A673 (cell line): ENCODE data around the gene PHACTR2. TPM values are rescaled to one million over a fixed set of nuclear protein-coding genes. Genes with fewer than 3 reads are reported as not detected.
"Not testable (repeated sequence)": the region's sequence is repeated elsewhere in the genome, so short reads cannot be mapped to it uniquely, and the experiment has no call there.

Experiments
- BruUV-seq: library from RNA; stranded (reverse); fragments of 400-500 nt; replicated peaks from 2 replicates; lab custom pipeline; 2021; lab: Mats Ljungman, UMichigan
- CTCF ChIA-PET: fragments of 300-600 bp; sonication (Branson Sonifier 250); formaldehyde crosslinking; loops from one replicate; lab custom pipeline; 2022; ENCODE audit warnings: antibody characterized with exemption; lab: Charles Lee
- POLR2A ChIA-PET: fragments of 300-600 bp; sonication (Branson Sonifier 250); formaldehyde crosslinking; loops from one replicate; lab custom pipeline; 2022; ENCODE audit warnings: antibody characterized with exemption; ENCODE audit not compliant: low non-redundant PET; lab: Charles Lee
- DNase-seq: peaks from one replicate; pipeline ENCODE4 v3.0.0-alpha.2; 2015; ENCODE audit warnings: low spot score
- H3K27ac ChIP-seq: fragments of 200-600 bp; sonication (generic); 2 replicates; pipeline ENCODE4 v1.5.1; 2016; ENCODE audit warnings: mixed run types, low read depth, mild to moderate bottlenecking, mixed read lengths, antibody characterized with exemption, low read length; ENCODE audit not compliant: poor library complexity, severe bottlenecking
- H3K27me3 ChIP-seq: fragments of 200-600 bp; sonication (generic); replicated peaks from 2 replicates; pipeline ENCODE4 v1.6.1; 2017; ENCODE audit warnings: mixed run types, low read depth, mild to moderate bottlenecking, mixed read lengths, antibody characterized with exemption, low read length; ENCODE audit not compliant: insufficient read depth, poor library complexity
- H3K36me3 ChIP-seq: fragments of 200-600 bp; sonication (generic); 2 replicates; pipeline ENCODE4 v1.6.1; 2016; ENCODE audit warnings: mixed run types, mild to moderate bottlenecking, mixed read lengths, antibody characterized with exemption, low read length; ENCODE audit not compliant: insufficient read depth, poor library complexity, severe bottlenecking
- H3K4me1 ChIP-seq: fragments of 200-600 bp; sonication (generic); 2 replicates; pipeline ENCODE4 v1.6.1; 2017; ENCODE audit warnings: mixed run types, mild to moderate bottlenecking, mixed read lengths, antibody characterized with exemption, low read length; ENCODE audit not compliant: insufficient read depth, poor library complexity, severe bottlenecking
- H3K4me3 ChIP-seq: fragments of 200-600 bp; sonication (generic); 2 replicates; pipeline ENCODE4 v1.5.1; 2016; ENCODE audit warnings: low read depth, mixed run types, mild to moderate bottlenecking, mixed read lengths, low read length; ENCODE audit not compliant: poor library complexity, severe bottlenecking
- H3K9me3 ChIP-seq: fragments of 200-600 bp; sonication (generic); 2 replicates; pipeline ENCODE4 v1.6.1; 2016; ENCODE audit warnings: mixed run types, low read depth, mild to moderate bottlenecking, mixed read lengths, antibody characterized with exemption, low read length; ENCODE audit not compliant: poor library complexity, severe bottlenecking
- EZH2 ChIP-seq: fragments of 200-600 bp; sonication (generic); IDR thresholded peaks from 2 replicates; pipeline ENCODE4 v1.6.1; 2017; ENCODE audit warnings: borderline replicate concordance, low read depth, mild to moderate bottlenecking, mixed read lengths, antibody characterized with exemption, low read length; ENCODE audit not compliant: poor library complexity, severe bottlenecking
- intact Hi-C: fragments of 100-400 bp; cut with micrococcal nuclease; formaldehyde crosslinking; loops from one replicate; pipeline ENCODE4 v1.10.0; 2022; ENCODE audit not compliant: unreplicated experiment
- total RNA-seq: library from RNA; stranded (reverse); gene quantifications from 2 replicates; pipeline ENCODE4 v1.2.3, GENCODE V29; 2021
- TF ChIP-seq, protein P1 (sequence below): fragments of 300-800, 200-600 bp; sonication (generic); conservative IDR thresholded peaks from 2 replicates; pipeline ENCODE4 v1.5.1; 2017; ENCODE audit warnings: low read depth, mild to moderate bottlenecking, antibody characterized with exemption, low read length, moderate library complexity, mixed read lengths

PHACTR2 gene
- total RNA-seq, 1 experiment from 2014 or later, result 2.4 TPM

DNA sequence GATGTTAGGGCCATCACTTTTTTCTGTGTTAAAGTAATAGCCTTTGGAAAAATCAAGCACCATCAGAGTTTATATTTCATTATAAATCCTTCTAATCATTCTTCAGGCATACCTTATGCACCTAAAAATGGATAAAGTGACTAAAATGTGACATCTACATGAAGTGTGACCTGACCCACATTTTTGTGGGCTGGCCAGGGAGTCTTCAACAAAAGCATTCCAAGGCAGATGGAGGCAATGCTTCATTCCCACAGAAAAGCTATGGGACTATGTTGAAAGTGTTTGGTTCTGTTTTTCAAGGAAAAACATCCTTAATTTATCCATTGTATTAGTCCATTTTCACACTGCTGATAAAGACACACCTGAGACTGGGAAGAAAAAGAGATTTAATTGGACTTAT is 106.6 kb downstream of the PHACTR2 start:
- ChIA-PET POLR2A (no interaction called here), CTCF (no interaction called here)
- no peak for DNase-seq
- no peak overlapping the region for H3K27ac ChIP-seq
- no peaks in the 10 kb centered on the region for H3K27me3 ChIP-seq
- intact Hi-C loops, result no loop called here
- no peaks in the 10 kb centered on the region for H3K36me3 ChIP-seq
- H3K9me3 ChIP-seq, result no peaks in the 10 kb centered on the region
- no peaks in the 10 kb centered on the region for H3K4me1 ChIP-seq
- TF ChIP-seq EZH2, result no peak
- TF ChIP-seq, protein P1, sequence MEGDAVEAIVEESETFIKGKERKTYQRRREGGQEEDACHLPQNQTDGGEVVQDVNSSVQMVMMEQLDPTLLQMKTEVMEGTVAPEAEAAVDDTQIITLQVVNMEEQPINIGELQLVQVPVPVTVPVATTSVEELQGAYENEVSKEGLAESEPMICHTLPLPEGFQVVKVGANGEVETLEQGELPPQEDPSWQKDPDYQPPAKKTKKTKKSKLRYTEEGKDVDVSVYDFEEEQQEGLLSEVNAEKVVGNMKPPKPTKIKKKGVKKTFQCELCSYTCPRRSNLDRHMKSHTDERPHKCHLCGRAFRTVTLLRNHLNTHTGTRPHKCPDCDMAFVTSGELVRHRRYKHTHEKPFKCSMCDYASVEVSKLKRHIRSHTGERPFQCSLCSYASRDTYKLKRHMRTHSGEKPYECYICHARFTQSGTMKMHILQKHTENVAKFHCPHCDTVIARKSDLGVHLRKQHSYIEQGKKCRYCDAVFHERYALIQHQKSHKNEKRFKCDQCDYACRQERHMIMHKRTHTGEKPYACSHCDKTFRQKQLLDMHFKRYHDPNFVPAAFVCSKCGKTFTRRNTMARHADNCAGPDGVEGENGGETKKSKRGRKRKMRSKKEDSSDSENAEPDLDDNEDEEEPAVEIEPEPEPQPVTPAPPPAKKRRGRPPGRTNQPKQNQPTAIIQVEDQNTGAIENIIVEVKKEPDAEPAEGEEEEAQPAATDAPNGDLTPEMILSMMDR, result no peak
- BruUV-seq, result no TSS peak
- no peak overlapping the region for H3K4me3 ChIP-seq

- H3K4me3 ChIP-seq, DNase-seq, H3K27ac ChIP-seq, BruUV-seq, H3K36me3 ChIP-seq, CTCF ChIA-PET, H3K4me1 ChIP-seq, H3K27me3 ChIP-seq, H3K9me3 ChIP-seq, POLR2A ChIA-PET, intact Hi-C loops: not testable (repeated sequence)
Measured at GRCh38 chr6:143786371-143786770, 108.6 kb downstream of the PHACTR2 start.

DNA sequence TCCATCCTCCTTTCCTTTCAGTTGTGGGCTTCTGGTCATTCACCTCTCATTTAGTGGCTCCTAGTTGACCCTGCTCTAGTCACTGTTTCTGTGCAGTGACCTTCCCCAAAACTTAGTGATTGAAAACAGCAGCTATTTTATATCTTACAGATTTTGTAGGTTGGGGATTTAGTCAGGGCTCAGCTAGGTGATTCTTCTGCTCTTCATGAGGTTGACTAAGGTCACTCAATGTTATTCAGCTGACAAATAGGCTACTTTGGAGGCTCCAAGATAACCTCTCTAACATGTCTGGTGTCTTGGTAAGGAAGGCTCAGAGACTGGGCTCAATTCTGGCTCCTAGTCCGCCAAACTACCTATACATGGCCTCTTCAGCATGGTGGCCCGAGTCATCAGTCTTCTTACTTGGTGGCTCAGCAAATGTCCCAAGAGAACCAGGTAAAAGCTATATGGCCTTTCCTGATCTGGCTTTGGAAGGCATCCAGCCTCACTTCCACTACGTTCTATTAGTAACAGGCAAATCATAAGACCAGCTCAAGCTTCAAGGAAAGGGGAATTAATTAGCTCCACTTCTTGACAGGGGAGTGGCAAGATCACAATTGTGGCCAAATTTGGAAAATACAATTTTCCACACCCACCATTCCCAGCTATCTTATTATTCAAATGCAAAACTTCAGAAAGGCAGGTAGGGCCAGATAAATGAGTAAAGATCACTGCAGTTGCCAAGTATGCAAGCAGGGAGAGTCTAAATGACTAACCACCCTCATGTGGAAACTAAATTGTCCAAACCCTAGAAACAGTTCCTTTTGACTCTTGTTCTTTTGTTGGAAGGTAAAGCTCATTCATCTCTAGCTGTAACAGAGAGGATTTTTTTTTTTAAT is 114.9 kb downstream of the PHACTR2 start:
- H3K27ac ChIP-seq, result no peak overlapping the region
- intact Hi-C loops, result no loop called here
- CTCF ChIA-PET, result no interaction called here
- no TSS peak for BruUV-seq
- H3K4me1 ChIP-seq, result no peaks in the 10 kb centered on the region
- H3K27me3 ChIP-seq, result no peaks in the 10 kb centered on the region
- no peak for DNase-seq
- no peaks in the 10 kb centered on the region for H3K9me3 ChIP-seq
- no peak overlapping the region for H3K4me3 ChIP-seq
- POLR2A ChIA-PET, result no interaction called here
- TF ChIP-seq, protein P1, result no peak
- TF ChIP-seq EZH2, result no peak
- no peaks in the 10 kb centered on the region for H3K36me3 ChIP-seq

GRCh38 chr6:143793280-143793619 is 115.5 kb downstream of the PHACTR2 start:
- Histone ChIP-seq H3K27me3 (no peaks in the 10 kb centered on the region), H3K36me3 (no peaks in the 10 kb centered on the region), H3K4me1 (no peaks in the 10 kb centered on the region), H3K27ac (no peak overlapping the region), H3K9me3 (no peaks in the 10 kb centered on the region), H3K4me3 (no peak overlapping the region)
- ChIA-PET POLR2A (no interaction called here), CTCF (no interaction called here)
- DNase-seq, result no peak
- TF ChIP-seq, protein P1, result no peak
- no peak for TF ChIP-seq EZH2
- intact Hi-C loops, result no loop called here
- no TSS peak for BruUV-seq

- POLR2A ChIA-PET, intact Hi-C loops: not testable (repeated sequence)
Measured at GRCh38 chr6:143796551-143796950, 118.8 kb downstream of the PHACTR2 start.

More at GRCh38 chr6:143796551-143796950, 118.8 kb downstream of the PHACTR2 start:
- CTCF ChIA-PET, H3K27ac ChIP-seq, H3K9me3 ChIP-seq, BruUV-seq, H3K27me3 ChIP-seq, DNase-seq, H3K4me3 ChIP-seq, H3K36me3 ChIP-seq, H3K4me1 ChIP-seq: not testable (repeated sequence)
